Uterus (tissue), 4 donors: Measurements from ENCODE around the gene GAREM1. TPM values are rescaled to one million over a fixed set of nuclear protein-coding genes. Genes with fewer than 3 reads are reported as not detected.

Experiments used
- DNase-seq, 2 donors: peaks; one replicate each; pipeline ENCODE4 v3.0.0-alpha.2; 2019 to 2020
- H3K27ac ChIP-seq, 2 donors: fragments of 200-600 bp; sonication (generic); 1 replicate in 1 of 2; 2 replicates in 1 of 2; pipeline ENCODE4 v1.5.1; 2016 to 2018
- H3K27me3 ChIP-seq, 2 donors: fragments of 200-600 bp; sonication (generic); one replicate each; pipeline ENCODE4 v1.5.1; 2018 to 2019; ENCODE audit warnings: control low read depth in 1 of 2
- H3K36me3 ChIP-seq, 2 donors: fragments of 200-600 bp; sonication (generic); one replicate each; pipeline ENCODE4 v1.5.1; 2019; ENCODE audit warnings: control low read depth in 1 of 2
- H3K4me1 ChIP-seq, 2 donors: fragments of 200-600 bp; sonication (generic); one replicate each; pipeline ENCODE4 v1.5.1; 2018 to 2019; ENCODE audit warnings: control low read depth in 1 of 2
- H3K4me3 ChIP-seq, 2 donors: fragments of 200-600 bp; sonication (generic); 1 replicate in 1 of 2; 2 replicates in 1 of 2; pipeline ENCODE4 v1.5.1; 2018 to 2019; ENCODE audit warnings: mild to moderate bottlenecking in 1 of 2
- H3K9me3 ChIP-seq, 2 donors: fragments of 200-600 bp; sonication (generic); one replicate each; pipeline ENCODE4 v1.5.1; 2019; ENCODE audit warnings: control low read depth in 1 of 2
- CTCF ChIP-seq, 4 experiments: fragments of 200-600 bp in 2 of 4; fragments of 450-650 bp in 2 of 4; sonication (generic) in 2 of 4; IDR thresholded peaks; one replicate each; pipeline ENCODE4 v1.5.1; 2016 to 2019; ENCODE audit warnings: antibody characterized with exemption in 4 of 4, mild to moderate bottlenecking in 2 of 4, moderate library complexity in 1 of 4
- POLR2A ChIP-seq, 2 donors: fragments of 450-650 bp; IDR thresholded peaks; one replicate each; pipeline ENCODE4 v1.6.1; 2016; ENCODE audit warnings: antibody characterized with exemption in 2 of 2, mild to moderate bottlenecking in 1 of 2, moderate library complexity in 1 of 2
- intact Hi-C: fragments of 100-400 bp; cut with DNase I; formaldehyde crosslinking; loops from one replicate; pipeline ENCODE4 v1.15.1; 2023; ENCODE audit warnings: low total_unique reads
- total RNA-seq, 4 donors: library from RNA; depleted of rRNA in 3 of 4; stranded (reverse); fragments of >200 nt in 3 of 4; gene quantifications; one replicate each; pipeline versions ENCODE4 v1.1.0 to v1.2.4, GENCODE V29; 2014 to 2023
- donor health status: DM: yes; HTN: yes; CAD: no.

Gene GAREM1
- total RNA-seq, 4 donors from 2014 or later: 1.5 to 12.0 (median 5.9) TPM

GRCh38 chr18:32287873-32288272 lies 182.8 kb downstream of the GAREM1 start:
- H3K4me3 ChIP-seq: no peak overlapping the region
- no peaks in the 10 kb centered on the region for H3K9me3 ChIP-seq
- H3K27ac ChIP-seq: no peak overlapping the region
- intact Hi-C loops: no loop called here
- no peaks in the 10 kb centered on the region for H3K36me3 ChIP-seq
- no peak for DNase-seq
- H3K27me3 ChIP-seq: no peaks in the 10 kb centered on the region
- no peaks in the 10 kb centered on the region for H3K4me1 ChIP-seq
- TF ChIP-seq CTCF (IDR thresholded peaks at IDR 0.05): no peak
- no peak for TF ChIP-seq POLR2A (IDR thresholded peaks at IDR 0.05)

DNA sequence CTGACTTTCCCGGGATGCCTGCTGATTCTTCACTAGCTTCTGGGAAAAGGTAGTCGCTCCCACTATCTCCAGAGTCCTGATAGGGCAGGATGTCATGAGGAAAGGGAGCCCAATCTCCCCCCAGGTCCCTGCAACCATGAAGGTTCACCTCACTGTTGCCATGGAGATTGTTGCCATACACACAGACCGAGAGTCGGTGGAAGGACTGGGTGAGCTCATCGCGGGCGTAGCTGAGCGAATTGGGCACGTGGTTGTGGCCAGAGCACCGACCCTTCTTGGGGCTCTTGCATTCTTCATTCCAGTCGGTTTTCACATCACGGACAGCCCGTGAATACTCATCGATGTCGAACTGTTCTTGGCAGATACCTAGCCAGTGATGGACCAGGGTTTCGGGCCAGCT lies 183.4 kb downstream of the GAREM1 start:
- Histone ChIP-seq H3K27ac (no peak overlapping the region), H3K4me1 (no peaks in the 10 kb centered on the region), H3K4me3 (no peak overlapping the region), H3K27me3 (no peaks in the 10 kb centered on the region), H3K36me3 (no peaks in the 10 kb centered on the region), H3K9me3 (no peaks in the 10 kb centered on the region)
- intact Hi-C loops: no loop called here
- TF ChIP-seq POLR2A (IDR thresholded peaks at IDR 0.05) (no peak), CTCF (IDR thresholded peaks at IDR 0.05) (no peak)
- DNase-seq: no peak

DNA sequence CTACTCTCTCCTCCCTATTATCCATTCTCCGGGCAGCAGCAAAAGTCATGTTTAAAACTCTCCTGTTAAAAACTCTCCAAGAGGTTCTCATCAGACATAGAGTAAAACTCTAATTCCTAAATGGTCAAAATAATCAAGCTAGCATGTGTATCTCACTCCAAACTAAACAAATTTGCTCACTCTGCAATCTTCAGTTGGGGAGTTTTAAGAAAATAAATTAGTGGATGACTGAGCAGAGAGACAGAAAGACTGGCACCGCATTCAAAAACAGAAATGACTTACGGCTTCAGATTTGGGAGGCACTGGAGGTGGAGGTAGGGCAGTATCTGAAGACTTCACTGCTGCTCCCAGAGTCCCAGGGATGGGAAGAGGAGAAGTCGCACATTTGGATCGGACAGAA lies 183.9 kb downstream of the GAREM1 start:
- H3K4me1 ChIP-seq: no peaks in the 10 kb centered on the region
- TF ChIP-seq CTCF (IDR thresholded peaks at IDR 0.05): no peak
- no peak for TF ChIP-seq POLR2A (IDR thresholded peaks at IDR 0.05)
- DNase-seq: no peak
- intact Hi-C loops: no loop called here
- H3K27me3 ChIP-seq: no peaks in the 10 kb centered on the region
- no peak overlapping the region for H3K4me3 ChIP-seq
- H3K9me3 ChIP-seq: no peaks in the 10 kb centered on the region
- H3K27ac ChIP-seq: no peak overlapping the region
- H3K36me3 ChIP-seq: no peaks in the 10 kb centered on the region

GRCh38 chr18:32284284-32284683 lies 186.4 kb downstream of the GAREM1 start:
- Histone ChIP-seq H3K27ac (peak overlapping the region; percentile 39 to 57), H3K4me1 (no peaks in the 10 kb centered on the region), H3K4me3 (no peak overlapping the region), H3K9me3 (no peaks in the 10 kb centered on the region), H3K36me3 (no peaks in the 10 kb centered on the region), H3K27me3 (no peaks in the 10 kb centered on the region)
- DNase-seq: no peak
- intact Hi-C loops: no loop called here
- TF ChIP-seq CTCF (IDR thresholded peaks at IDR 0.05) (no peak), POLR2A (IDR thresholded peaks at IDR 0.05) (no peak)

- Histone ChIP-seq H3K27ac (no peak overlapping the region), H3K27me3 (no peaks in the 10 kb centered on the region), H3K4me3 (no peak overlapping the region), H3K9me3 (no peaks in the 10 kb centered on the region), H3K36me3 (no peaks in the 10 kb centered on the region), H3K4me1 (no peaks in the 10 kb centered on the region)
- intact Hi-C loops: no loop called here
- TF ChIP-seq CTCF (IDR thresholded peaks at IDR 0.05): no peak
- no peak for TF ChIP-seq POLR2A (IDR thresholded peaks at IDR 0.05)
- no peak for DNase-seq
Measured at GRCh38 chr18:32280911-32281310, 189.8 kb downstream of the GAREM1 start.
